OCI-M2 (cell line): ENCODE results near the gene RIGI.
"Not testable (repeated sequence)": the region's sequence is repeated elsewhere in the genome, so short reads cannot be mapped to it uniquely, and the experiment has no call there.

ENCODE experiments used
- DNase-seq: peaks from one replicate; lab custom pipeline; 2025; ENCODE audit not compliant: unreplicated experiment; lab: John Stamatoyannopoulos, UW

RIGI gene

GRCh38 chr9:32533336-32533735 lies 7.3 kb upstream of the RIGI start:
- DNase-seq = no peak

GRCh38 chr9:32526707-32527048 lies 682 bp upstream of the RIGI start:
- DNase-seq = no peak

GRCh38 chr9:32525709-32526030 lies 326 bp downstream of the RIGI start:
- no peak for DNase-seq

- DNase-seq = no peak
Measured at GRCh38 chr9:32524892-32525708, 896 bp downstream of the RIGI start.

- not testable (repeated sequence) for DNase-seq
Measured at GRCh38 chr9:32524558-32524891, 1.5 kb downstream of the RIGI start.

- DNase-seq = no peak
Measured at GRCh38 chr9:32523910-32524309, 2.1 kb downstream of the RIGI start.

GRCh38 chr9:32518276-32518675 lies 7.7 kb downstream of the RIGI start:
- DNase-seq = no peak

- no peak for DNase-seq
Measured at GRCh38 chr9:32516241-32516640, 9.8 kb downstream of the RIGI start.

- DNase-seq = no peak
Measured at GRCh38 chr9:32508728-32509127, 17.3 kb downstream of the RIGI start.

GRCh38 chr9:32503008-32503407 lies 23.0 kb downstream of the RIGI start:
- no peak for DNase-seq

- no peak for DNase-seq
Measured at GRCh38 chr9:32502464-32502863, 23.5 kb downstream of the RIGI start.

GRCh38 chr9:32501868-32502267 lies 24.1 kb downstream of the RIGI start:
- DNase-seq = no peak

- DNase-seq = no peak
Measured at GRCh38 chr9:32500768-32501167, 25.2 kb downstream of the RIGI start.

GRCh38 chr9:32497921-32498320 lies 28.1 kb downstream of the RIGI start:
- DNase-seq = no peak

GRCh38 chr9:32490601-32491000 lies 35.4 kb downstream of the RIGI start:
- DNase-seq = no peak

GRCh38 chr9:32487981-32488380 lies 38.0 kb downstream of the RIGI start:
- no peak for DNase-seq

- DNase-seq = no peak
Measured at GRCh38 chr9:32486839-32487562, 39.0 kb downstream of the RIGI start.

- no peak for DNase-seq
Measured at GRCh38 chr9:32483343-32483742, 42.7 kb downstream of the RIGI start.
